Measurements from ENCODE around the gene TMED10. TPM values are rescaled to one million over a fixed set of nuclear protein-coding genes. Genes with fewer than 3 reads are reported as not detected.

Gene TMED10
- polyA plus RNA-seq, 1 of the 3 experiments (the other 2 are of a cell fraction) = 168 TPM

- no peaks in the 10 kb centered on the region for H4K20me1 ChIP-seq (ENCODE audit: insufficient read depth)
- no peak overlapping the region for H3K9ac ChIP-seq
- H3F3A ChIP-seq (replicated peaks; ENCODE audit: insufficient read depth) = no peaks in the 10 kb centered on the region
- no peak overlapping the region for H2AFZ ChIP-seq (ENCODE audit: low read depth)
- peaks cover 31 to 49% of the 10 kb centered on the region in 2 experiments for H3K36me3 ChIP-seq (replicated peaks in 1 of 2; ENCODE audit: control insufficient read depth in 1 of 2, insufficient read depth in 2 of 2, low read length in 1 of 2)
- ChIA-PET CTCF (interaction anchor here (2.3 to 15.6 kb wide), 2 partner anchors 137 to 220 kb away, joined by 11 to 290 read pairs; no protein-coding TSS in a partner anchor), POLR2A (interaction anchor here (1.1 kb wide), 1 partner anchor 45 kb away, joined by 3 read pairs; the partner anchor contains the start of gene NEK9)
- no peak for TF ChIP-seq POLR2AphosphoS5 (IDR thresholded peaks at IDR 0.05; ENCODE audit: low read depth, low read length)
- TF ChIP-seq EZH2phosphoT487 (IDR thresholded peaks at IDR 0.05; ENCODE audit: borderline replicate concordance, low read depth) = no peak
- TF ChIP-seq RAD21 (IDR thresholded peaks at IDR 0.05; ENCODE audit: low read length) = no peak
- no peak overlapping the region for H3K4me2 ChIP-seq
- WGBS (ENCODE audit: low lambda C conversion rate) = 95% methylated on average over 2 of the region's 2 CpGs
- H3K4me1 ChIP-seq (ENCODE audit: control insufficient read depth in 1 of 2, insufficient read depth in 2 of 2, low read depth in 1 of 2, low read length in 1 of 2) = peaks cover 0 to 16% of the 10 kb centered on the region in 2 experiments; a peak in 2 of 4 replicates
- H3K4me3 ChIP-seq (ENCODE audit: low read depth in 2 of 2, low read length in 1 of 2) = no peak overlapping the region
- H3K27me3 ChIP-seq (ENCODE audit: insufficient read depth) = no peaks in the 10 kb centered on the region
- no peaks in the 10 kb centered on the region for H3K79me2 ChIP-seq (ENCODE audit: insufficient read depth)
- H3K27ac ChIP-seq (ENCODE audit: low read depth in 2 of 2, low read length in 1 of 2) = peak overlapping the region; percentile 11 to 41; a peak in 3 of 4 replicates
- no peaks in the 10 kb centered on the region for H3K9me3 ChIP-seq
- no peaks in the 10 kb centered on the region for H3K9me2 ChIP-seq
- no peak for DNase-seq
Observed at GRCh38 chr14:75081660-75082229, 94.7 kb downstream of the TMED10 start.

Small RNA genes within 50 kb of the gene (small RNA-seq; reads per million reads assigned to genes)
- gene HIF1AP1 = 0 to 1.3 (median 0) reads per million in 7 experiments
- gene RNU4ATAC14P = 0 reads per million in 7 experiments

Other genes with a start within 250 kb of the TMED10 start
- gene PGF, start 221.0 kb downstream of the TMED10 start, polyA plus RNA-seq (2012; rRNA removed) = 2.3 and 4.4 TPM in 2 replicates
- gene EIF2B2, start 173.7 kb downstream of the TMED10 start, polyA plus RNA-seq (2012; rRNA removed) = 111 and 125 TPM in 2 replicates
- gene MLH3, start 125.1 kb downstream of the TMED10 start, polyA plus RNA-seq (2012; rRNA removed) = 3.8 and 4.7 TPM in 2 replicates
- gene ACYP1, start 112.6 kb downstream of the TMED10 start, polyA plus RNA-seq (2012; rRNA removed) = 53.5 and 70.1 TPM in 2 replicates
- gene ZC2HC1C, start 107.0 kb downstream of the TMED10 start, polyA plus RNA-seq (2012; rRNA removed) = 1.2 and 1.4 TPM in 2 replicates
- gene NEK9, start 49.6 kb downstream of the TMED10 start, polyA plus RNA-seq (2012; rRNA removed) = 48.1 and 53.3 TPM in 2 replicates
- 285 and 309 TPM in 2 replicates for gene FOS, start 102.2 kb upstream of the TMED10 start, polyA plus RNA-seq (2012; rRNA removed)